COR-L47 (cell line): ENCODE measurements around the gene IRF4.
"Not testable (repeated sequence)": the region's sequence is repeated elsewhere in the genome, so short reads cannot be mapped to it uniquely, and the experiment has no call there.

ENCODE experiments used
- DNase-seq: peaks from one replicate; lab custom pipeline; 2025; lab: John Stamatoyannopoulos, UW

IRF4 gene

DNA sequence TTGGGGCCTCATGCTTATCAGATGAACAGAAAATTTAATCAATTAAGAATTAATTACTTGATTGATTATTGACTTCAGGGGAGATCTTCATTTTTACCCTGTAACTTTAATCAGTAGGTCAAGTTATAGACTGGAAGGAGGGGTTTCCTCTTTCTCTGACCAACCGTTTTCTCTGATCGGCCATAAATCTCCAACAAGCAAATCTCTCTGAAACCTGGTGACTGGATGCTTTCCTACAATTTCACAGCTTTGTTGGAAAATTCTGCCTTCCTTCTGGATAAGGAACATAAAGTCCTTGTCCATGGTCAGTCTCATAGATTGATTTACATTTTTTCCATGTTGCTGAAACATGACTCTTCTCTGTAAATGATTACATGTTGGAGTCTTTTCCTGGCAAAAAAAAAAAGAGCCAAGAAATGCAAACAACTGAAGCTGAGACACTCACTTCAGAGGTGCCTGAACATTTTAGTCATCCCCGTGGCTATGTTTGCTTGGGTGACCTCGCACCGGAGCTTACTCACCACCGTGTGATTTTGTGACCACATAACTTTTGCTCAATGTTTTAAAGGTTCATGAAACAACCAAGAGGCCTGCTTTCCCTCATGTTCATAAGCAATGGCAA, 31.0 kb downstream of the IRF4 start:
- DNase-seq, result no peak

DNA sequence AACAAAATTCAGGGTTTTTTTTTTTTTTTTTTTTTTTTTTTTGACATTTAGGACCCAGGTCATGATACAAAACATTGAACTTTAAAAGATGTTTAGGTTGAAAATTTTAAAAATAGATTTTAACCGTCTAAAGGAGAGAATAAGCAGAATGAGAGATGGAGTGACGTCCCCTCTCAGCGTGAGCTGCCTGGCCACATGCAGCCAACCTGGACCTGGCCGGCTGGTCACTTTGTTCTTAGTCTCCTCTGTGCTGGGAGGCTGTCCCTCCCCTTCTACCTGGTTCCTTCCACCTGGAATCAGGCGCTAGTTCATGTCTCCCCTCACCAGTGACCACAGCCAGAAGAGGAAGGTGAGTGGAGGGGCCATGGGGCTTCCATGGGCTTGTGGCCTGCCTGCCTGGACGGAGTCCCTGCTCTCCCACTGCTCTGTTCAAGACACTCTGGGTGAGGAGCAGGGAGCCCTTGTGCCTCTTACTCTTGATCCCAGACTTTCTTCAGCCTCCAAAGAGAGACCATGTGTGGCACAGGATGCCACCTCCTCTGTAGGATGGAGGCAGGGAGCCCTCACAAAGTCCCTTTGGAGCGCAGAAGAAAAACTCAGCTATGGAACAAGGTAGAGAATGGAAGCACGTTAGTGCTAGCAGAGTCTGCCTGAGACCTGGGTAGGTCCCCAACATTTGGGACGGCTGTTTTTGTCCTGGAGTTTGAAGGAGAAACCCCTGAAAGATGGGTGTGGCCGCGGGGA, 31.7 kb downstream of the IRF4 start:
- DNase-seq, result no peak

DNA sequence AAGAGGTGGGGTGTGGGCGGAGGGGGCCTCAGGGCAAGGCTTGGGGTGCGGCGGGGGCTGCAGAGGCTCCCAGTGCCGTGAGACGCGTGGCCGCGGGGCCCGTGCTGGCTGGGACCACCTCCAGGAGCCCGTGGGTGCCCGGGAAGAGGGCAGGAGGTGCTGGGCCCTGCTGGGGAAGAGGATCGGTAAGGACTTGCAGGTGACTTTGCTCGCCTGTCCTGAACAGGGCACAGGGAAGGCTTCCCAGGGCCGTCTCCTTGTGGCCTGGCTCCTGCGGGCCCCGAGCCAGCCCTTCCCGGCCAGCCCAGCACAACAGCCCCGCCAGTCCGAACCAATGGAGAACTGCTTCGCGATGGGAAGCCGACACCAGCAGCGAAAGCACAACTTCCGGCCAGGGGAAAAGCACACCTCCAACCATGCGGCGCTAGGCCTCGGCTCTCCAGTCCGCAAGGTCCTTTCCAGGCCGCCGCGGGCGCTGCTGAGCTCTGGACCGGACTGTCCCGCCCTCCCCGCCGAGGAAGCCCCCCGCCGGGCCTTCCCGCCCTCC, 32.3 kb downstream of the IRF4 start:
- no peak for DNase-seq

DNA sequence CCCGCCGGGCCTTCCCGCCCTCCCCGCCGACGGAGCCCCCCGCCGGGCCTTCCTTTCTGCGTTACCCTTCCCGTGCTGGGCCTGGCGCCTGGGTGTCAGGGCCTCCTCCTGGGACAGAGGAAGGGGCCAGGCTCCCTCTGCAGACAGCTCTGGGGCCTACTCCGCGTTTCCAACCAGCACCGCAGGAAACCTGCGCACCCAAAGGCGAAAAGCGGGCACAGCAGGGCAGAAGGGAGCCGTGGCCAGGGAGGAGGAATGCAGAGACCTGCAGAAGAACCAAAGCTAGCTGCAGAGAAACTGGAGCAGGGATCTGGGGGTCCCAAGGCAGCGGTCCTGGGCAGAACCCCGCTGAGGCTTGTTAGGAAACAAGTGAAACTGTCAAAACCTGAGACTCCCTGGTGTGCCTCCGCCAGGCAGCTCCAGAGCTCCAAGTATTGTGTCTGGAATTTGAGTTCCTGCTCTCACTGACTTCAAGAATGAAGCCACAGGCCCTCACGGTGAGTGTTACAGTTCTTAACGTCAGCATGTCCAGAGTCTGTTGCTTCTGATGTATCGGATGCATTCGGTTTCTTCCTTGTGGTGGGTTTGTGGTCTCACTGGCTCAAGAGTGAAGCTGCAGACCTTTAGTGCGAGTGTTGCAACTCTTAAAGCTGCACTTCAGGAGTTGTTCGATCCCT, 33.3 kb downstream of the IRF4 start:
- DNase-seq, result no peak

- DNase-seq, result not testable (repeated sequence)
Observed at GRCh38 chr6:425418-425788, 33.9 kb downstream of the IRF4 start.

DNA sequence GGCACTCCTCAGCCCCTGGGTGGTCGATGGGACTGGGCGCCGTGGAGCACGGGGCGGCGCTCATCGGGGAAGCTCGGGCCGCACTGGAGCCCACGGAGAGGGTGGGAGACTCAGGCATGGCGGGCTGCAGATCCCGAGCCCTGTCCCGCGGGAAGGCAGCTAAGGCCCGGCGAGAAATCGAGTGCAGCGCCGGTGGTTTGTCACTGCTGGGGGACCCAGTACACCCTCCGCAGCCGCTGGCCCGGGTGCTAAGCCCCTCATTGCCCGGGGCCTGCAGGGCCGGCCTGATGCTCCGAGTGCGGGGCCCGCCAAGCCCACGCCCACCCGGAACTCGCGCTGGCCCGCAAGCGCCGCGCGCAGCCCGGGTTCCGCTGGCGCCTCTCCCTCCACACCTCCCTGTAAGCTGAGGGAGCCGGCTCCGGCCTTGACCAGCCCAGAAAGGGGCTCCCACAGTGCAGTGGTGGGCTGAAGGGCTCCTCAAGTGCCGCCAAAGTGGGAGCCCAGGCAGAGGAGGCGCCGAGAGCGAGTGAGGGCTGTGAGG, 34.7 kb downstream of the IRF4 start:
- not testable (repeated sequence) for DNase-seq

DNA sequence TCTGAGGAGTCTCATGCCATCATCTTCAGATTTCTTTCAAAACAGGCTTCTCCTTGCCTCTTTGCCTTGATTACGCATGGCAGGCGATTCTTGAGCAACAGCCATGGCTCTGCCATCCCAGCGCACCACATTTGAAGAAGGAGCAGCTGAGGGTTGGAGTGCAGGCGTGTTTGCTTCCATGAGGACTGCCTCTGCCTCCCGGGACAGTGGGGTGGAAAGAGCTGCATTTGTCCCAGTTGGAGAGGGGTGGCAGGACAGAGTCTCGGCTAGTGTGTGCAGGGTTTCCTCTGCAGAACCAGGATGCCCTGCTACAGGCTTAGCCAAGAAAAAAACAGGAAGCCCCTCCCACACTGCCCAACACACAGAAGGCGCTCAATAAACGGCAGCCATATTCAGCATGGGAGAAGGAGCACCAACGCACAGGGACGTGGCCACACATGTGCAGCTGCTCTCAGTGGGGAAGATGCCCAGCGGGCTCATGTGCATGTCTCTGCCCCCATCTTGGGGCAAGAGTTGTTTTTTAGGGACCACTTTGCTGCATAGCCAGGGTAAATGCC, 36.6 kb downstream of the IRF4 start:
- no peak for DNase-seq

DNA sequence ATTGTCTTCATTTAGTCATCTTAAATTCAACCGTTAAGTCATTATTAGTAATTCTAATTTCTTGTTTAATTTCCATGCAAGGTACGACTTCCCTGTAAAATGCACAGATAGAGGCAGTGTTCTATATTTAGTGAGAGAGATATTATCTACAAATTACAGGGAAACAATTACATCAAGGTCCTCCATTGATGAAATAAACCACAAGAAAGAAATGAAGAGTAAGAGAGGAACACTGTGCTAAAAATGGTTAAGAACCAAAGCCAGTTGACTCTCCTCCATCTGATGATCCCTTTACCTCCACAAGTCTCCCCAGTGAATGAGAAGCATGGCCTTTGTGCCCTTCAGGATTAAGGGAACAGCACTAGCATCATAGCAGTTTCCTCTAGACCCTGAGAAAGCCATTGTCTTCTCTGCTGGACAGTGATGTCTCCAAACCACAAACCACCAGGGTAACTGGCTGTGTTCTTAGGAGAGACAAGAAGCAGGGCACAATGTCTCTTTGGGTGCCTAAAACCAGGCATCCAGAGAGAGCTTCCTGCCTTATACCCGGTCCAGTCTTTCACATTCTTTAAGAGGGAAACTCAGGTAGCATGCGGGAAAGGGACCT, 38.1 kb downstream of the IRF4 start:
- no peak for DNase-seq

DNA sequence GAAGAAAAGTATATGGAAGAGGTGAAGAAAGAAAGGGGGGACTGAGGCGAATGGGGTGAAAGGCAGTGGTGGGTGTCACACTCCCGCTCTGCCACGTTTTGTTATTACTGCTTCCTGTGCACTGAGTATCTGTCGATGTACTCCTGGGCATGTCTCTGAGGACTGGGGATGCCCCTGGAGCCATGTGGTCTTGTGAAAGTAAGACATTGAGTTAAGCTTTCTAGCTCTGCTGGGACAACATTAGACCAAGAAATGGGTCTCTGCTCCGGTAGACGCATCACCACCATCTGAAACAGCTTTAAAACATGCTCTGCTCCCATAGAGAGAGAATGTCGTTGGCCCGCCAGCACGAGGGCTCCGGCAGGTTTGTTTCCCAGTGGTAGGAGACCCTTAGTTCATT, 40.0 kb downstream of the IRF4 start:
- no peak for DNase-seq

GRCh38 chr6:431986-432385, 40.4 kb downstream of the IRF4 start:
- DNase-seq, result no peak

GRCh38 chr6:434051-434705, 42.6 kb downstream of the IRF4 start:
- no peak for DNase-seq

- DNase-seq, result no peak
Observed at GRCh38 chr6:435441-436307, 44.1 kb downstream of the IRF4 start.

DNA sequence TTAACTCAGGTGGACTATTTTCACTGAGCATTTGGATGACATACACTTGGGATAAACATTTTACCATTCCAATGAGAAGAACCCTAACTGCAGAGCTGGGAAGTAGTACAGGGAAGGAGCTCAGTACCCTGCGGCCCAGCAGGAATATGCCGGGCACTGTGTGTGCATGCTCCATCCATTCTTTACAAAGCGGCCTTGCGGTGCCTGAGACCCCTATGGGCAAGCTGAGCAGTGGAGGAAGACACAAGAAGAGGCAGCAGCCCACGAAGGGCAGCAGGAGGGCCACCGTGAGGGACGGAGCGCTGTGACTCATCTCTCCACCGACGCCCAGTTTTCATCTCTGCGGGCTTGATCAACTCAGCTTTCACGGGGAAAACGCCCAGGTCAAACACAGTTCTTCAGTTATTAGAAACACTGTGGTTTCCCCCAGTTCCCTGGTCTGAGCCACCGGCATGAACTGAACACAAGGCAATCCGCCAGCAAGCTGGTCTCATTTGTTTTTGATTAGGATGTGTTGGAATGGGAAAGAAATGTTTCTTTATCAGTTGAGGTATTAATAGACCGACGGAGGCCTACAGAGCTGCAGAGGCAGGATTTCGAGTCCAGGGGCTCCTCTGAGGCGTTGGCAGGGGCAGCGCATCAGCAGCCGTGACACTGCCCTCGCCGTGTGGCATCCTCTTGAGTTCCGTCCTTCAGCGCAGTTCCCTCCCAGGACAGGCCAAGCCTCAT, 44.9 kb downstream of the IRF4 start:
- DNase-seq, result no peak

DNA sequence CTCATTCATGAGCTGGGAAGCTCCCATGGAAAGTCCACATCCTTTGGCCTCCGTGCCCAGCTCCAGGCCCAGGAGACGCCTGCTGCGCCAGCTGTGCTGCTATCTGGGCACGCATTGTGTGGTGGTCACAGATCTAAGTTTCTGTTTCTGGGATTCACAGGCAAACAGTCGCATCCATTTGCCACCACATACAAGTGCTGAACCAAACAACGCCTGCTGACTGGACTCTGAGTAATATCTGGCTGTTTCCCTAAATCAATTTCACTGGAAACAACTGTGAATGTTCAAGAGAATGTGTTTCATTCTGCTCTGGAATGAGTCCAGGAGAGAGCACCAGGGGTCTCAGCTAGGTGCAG, 45.5 kb downstream of the IRF4 start:
- DNase-seq, result no peak

DNA sequence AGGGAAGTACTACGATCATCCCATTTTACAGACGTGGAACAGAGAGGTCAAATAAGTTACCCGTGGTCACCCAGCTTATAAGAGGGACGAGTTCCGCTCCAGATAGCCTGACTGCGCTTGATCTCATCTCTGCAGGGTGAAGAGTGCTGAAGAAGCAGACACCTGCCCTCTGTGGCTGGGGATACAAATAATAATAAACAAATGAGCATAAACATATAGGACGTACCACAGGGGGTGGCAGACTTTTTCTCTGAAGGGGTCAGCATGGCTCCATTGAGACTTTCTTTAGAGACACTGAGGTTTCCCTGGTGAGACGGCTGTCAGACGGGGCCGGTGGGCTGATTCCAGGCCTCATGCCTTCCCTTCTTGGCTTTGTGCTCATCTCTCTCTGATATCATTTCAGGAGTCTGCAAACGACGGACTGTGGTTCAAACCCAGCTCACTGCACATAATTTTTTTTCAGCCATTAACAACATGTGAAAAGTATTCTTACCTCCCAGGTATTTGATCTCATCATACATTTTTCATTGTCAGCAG, 47.1 kb downstream of the IRF4 start:
- DNase-seq, result no peak

- peak; percentile 92 for DNase-seq
Observed at GRCh38 chr6:439641-440167, 48.2 kb downstream of the IRF4 start.

- DNase-seq, result no peak
Observed at GRCh38 chr6:441126-441920, 49.8 kb downstream of the IRF4 start.

DNA sequence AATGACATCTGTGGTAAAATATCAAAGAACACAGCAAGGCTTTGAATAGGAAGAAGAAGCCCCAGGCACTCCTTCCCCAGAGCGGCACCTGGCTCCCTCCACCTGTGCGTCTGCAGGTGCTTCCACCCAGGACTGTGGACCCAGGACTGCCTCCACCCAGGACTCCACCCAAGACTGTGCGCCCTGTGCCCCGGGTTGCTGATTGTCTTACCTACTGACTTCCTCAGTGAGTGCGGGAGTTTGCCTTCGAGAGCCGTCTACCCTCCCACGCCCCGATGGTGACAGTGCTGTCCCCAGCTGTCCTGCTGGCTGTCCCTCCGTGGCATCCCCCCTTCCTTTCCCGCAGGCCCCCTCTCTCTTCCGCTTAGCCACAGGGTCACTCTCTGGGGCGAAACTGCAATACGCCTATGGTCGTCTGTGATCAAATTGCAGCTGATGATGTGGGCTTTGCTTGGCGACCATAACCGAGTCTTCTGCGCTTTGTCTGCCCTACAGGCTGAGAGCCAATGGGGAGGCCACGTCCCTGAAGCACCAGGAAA, 52.1 kb downstream of the IRF4 start:
- DNase-seq, result no peak
